Activated CD4-positive, alpha-beta memory T cell treated with anti-CD3 and anti-CD28 coated beads, Interleukin-2, amount 10 ng/mL, durations not matched to agents 7 days and 5 days (primary cell): ENCODE data around the gene MCM6. TPM values are rescaled to one million over a fixed set of nuclear protein-coding genes. Genes with fewer than 3 reads are reported as not detected.
"Not testable (repeated sequence)": the region's sequence is repeated elsewhere in the genome, so short reads cannot be mapped to it uniquely, and the experiment has no call there.

Source experiments
- CTCF ChIA-PET: fragments of 350-600 bp; sonication (Branson Sonifier 250); formaldehyde crosslinking; loops from one replicate; lab custom pipeline; 2021; ENCODE audit warnings: antibody characterized with exemption, inconsistent platforms; lab: Charles Lee
- POLR2A ChIA-PET: fragments of 350-600 bp; sonication (Branson Sonifier 250); formaldehyde crosslinking; loops from one replicate; lab custom pipeline; 2021; ENCODE audit warnings: antibody characterized with exemption; lab: Charles Lee
- DNase-seq: peaks from one replicate; pipeline ENCODE4 v3.0.0-alpha.2; 2020
- H3K27ac Mint-ChIP-seq: one replicate; pipeline ENCODE4 v1.8.0; 2021; ENCODE audit warnings: mild to moderate bottlenecking, mixed read lengths
- H3K27me3 Mint-ChIP-seq: one replicate; pipeline ENCODE4 v1.8.0; 2021; ENCODE audit warnings: mixed read lengths
- H3K36me3 Mint-ChIP-seq: one replicate; pipeline ENCODE4 v1.8.0; 2021; ENCODE audit warnings: low read depth, mixed read lengths
- H3K4me1 Mint-ChIP-seq: one replicate; pipeline ENCODE4 v1.8.0; 2021; ENCODE audit warnings: mixed read lengths
- H3K4me3 Mint-ChIP-seq: one replicate; pipeline ENCODE4 v1.8.0; 2021; ENCODE audit warnings: mild to moderate bottlenecking, mixed read lengths
- H3K9me3 Mint-ChIP-seq: one replicate; pipeline ENCODE4 v1.8.0; 2021; ENCODE audit warnings: mixed read lengths
- total RNA-seq, 2 experiments: library from RNA; stranded (reverse); gene quantifications; one replicate each; pipeline ENCODE4 v1.2.3, GENCODE V29; 2021

MCM6 gene
- total RNA-seq, 2 experiments from 2014 or later = 128 to 130 TPM

DNA sequence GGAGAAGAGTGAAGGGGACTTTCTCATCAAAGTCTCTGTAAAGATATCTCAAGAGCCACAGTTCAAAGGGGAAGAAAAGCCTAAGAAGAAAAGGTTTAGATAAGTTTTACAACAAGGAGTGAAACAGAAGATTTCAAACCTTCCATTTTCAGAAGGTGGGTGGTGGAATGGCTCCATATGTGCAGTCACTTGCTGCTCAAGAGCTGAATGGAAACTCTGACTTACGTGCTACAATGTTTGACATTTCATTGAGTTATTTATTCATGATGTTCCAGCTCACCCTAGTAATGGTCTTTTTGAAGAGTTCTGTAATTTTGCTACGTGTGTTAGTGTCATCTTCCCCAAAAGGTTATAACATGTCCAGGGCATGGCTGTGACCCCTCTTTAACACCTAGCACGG lies 61.0 kb downstream of the MCM6 start:
- H3K36me3 Mint-ChIP-seq = no peaks in the 10 kb centered on the region
- H3K4me3 Mint-ChIP-seq = no peak overlapping the region
- peaks cover 2% of the 10 kb centered on the region for H3K9me3 Mint-ChIP-seq
- H3K27ac Mint-ChIP-seq = no peak overlapping the region
- no peaks in the 10 kb centered on the region for H3K27me3 Mint-ChIP-seq
- ChIA-PET CTCF (interaction anchor here (0.7 kb wide), 1 partner anchor 63 kb away, joined by 4 read pairs; no protein-coding TSS in a partner anchor), POLR2A (no interaction called here)
- H3K4me1 Mint-ChIP-seq = peaks cover 15% of the 10 kb centered on the region
- no peak for DNase-seq

DNA sequence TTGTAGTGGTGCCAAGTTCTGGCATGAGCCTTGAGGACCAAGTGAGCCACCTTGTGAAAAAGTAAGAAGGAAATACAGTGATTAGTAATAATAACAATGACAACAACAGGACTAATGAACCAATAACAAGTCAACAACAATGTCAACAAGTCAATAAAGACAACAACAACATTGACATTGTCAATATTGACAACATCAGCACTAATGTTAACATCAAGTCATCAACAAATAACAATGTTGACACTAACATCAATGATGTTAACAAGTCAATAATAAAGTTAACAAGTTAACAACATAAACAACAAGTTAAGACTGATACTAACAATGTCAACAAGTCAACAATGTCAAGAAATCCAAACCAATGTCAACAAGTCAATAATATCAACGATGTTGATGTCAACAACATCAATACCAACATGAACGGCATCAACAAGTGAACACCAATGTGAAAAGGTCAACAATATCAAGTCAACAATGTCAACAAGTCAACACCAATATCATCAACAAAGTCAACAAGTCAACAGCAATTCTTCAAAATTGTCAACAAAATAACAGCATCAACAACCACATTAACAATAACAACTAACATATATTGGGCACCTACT lies 63.2 kb downstream of the MCM6 start:
- Mint-ChIP-seq H3K27me3 (no peaks in the 10 kb centered on the region), H3K4me3 (no peak overlapping the region), H3K36me3 (no peaks in the 10 kb centered on the region), H3K4me1 (no peaks in the 10 kb centered on the region), H3K9me3 (peaks cover 2% of the 10 kb centered on the region), H3K27ac (no peak overlapping the region)
- DNase-seq = no peak
- ChIA-PET POLR2A (no interaction called here), CTCF (interaction anchor here (1.6 kb wide), 1 partner anchor 16 kb away, joined by 5 read pairs; no protein-coding TSS in a partner anchor)

DNA sequence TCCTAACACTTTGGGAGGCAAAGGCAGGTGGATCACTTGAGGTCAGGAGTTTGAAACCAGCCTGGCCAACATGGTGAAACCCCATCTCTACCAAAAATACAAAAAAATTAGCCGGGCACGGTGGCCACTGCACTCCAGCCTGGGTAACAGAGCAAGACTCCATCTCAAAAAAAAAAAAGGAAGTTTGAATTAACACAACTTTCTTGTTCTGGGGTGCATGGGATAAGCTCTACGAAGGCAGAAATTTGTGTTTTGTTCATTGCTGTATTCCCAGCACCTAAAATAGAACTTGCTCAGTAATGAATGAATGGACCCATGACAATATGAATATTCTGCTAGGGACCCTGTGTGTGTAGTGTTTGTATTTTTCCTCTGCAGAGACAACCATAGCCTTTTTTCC lies 68.4 kb downstream of the MCM6 start:
- H3K27me3 Mint-ChIP-seq, H3K4me1 Mint-ChIP-seq, H3K4me3 Mint-ChIP-seq, H3K9me3 Mint-ChIP-seq, H3K27ac Mint-ChIP-seq, H3K36me3 Mint-ChIP-seq, DNase-seq, POLR2A ChIA-PET: not testable (repeated sequence)
- CTCF ChIA-PET = interaction anchor here (0.6 to 1.0 kb wide), 2 partner anchors 10 to 748 kb away, joined by 3 read pairs; no protein-coding TSS in a partner anchor

DNA sequence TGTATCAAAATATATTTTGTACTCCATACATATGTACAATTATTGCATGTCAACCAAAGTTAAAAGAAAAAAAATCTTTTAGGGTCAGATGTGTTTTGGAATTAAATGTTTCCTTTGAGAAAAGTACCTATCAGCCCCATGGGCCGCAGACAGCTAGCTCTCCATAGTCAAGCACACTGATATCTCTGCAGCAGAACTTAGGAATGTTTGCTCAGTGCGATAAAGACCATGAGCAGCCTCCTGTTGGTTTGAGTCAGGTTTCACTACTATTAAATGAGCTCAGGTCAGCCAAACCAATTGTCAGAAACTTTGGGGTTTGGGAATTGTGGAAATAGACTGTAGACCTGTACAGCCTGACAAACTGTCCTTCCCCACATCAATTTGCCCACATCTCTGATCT lies 73.0 kb downstream of the MCM6 start:
- Mint-ChIP-seq H3K27ac (no peak overlapping the region), H3K9me3 (peaks cover 24% of the 10 kb centered on the region), H3K27me3 (no peaks in the 10 kb centered on the region), H3K4me3 (no peak overlapping the region), H3K4me1 (no peaks in the 10 kb centered on the region), H3K36me3 (peaks cover 19% of the 10 kb centered on the region)
- DNase-seq = no peak
- CTCF ChIA-PET = interaction anchor here (0.6 to 1.1 kb wide), 2 partner anchors 73 to 91 kb away, joined by 3 read pairs; partner anchors contain the start of gene MCM6
- POLR2A ChIA-PET = interaction anchor here (1.1 kb wide), 1 partner anchor 11 kb away, joined by 4 read pairs; no protein-coding TSS in a partner anchor

DNA sequence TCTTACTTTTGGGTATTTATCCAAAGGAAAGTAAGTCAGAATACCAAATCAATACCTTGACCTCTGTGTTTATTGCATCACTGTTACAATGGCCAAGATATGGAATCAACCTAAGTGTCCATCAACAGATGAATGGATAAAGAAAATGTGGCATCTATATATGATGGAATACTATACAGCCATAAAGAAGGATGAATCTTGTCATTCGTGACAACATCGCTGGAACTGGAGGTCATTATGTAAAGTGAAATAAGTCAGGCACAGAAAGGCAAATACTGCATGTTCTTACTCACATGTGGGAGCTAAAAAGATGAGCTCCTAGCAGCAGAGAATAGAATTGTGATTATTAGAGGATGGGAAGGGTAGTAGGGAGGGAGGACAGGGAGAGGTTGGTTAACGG lies 73.9 kb downstream of the MCM6 start:
- peaks cover 2% of the 10 kb centered on the region for H3K4me1 Mint-ChIP-seq
- CTCF ChIA-PET = interaction anchor here (1.0 to 1.1 kb wide), 2 partner anchors 18 to 74 kb away, joined by 3 read pairs; partner anchors contain the start of gene MCM6
- no peak overlapping the region for H3K27ac Mint-ChIP-seq
- H3K4me3 Mint-ChIP-seq = no peak overlapping the region
- peaks cover 24% of the 10 kb centered on the region for H3K9me3 Mint-ChIP-seq
- H3K36me3 Mint-ChIP-seq = peaks cover 19% of the 10 kb centered on the region
- no peak for DNase-seq
- POLR2A ChIA-PET = no interaction called here
- no peaks in the 10 kb centered on the region for H3K27me3 Mint-ChIP-seq

DNA sequence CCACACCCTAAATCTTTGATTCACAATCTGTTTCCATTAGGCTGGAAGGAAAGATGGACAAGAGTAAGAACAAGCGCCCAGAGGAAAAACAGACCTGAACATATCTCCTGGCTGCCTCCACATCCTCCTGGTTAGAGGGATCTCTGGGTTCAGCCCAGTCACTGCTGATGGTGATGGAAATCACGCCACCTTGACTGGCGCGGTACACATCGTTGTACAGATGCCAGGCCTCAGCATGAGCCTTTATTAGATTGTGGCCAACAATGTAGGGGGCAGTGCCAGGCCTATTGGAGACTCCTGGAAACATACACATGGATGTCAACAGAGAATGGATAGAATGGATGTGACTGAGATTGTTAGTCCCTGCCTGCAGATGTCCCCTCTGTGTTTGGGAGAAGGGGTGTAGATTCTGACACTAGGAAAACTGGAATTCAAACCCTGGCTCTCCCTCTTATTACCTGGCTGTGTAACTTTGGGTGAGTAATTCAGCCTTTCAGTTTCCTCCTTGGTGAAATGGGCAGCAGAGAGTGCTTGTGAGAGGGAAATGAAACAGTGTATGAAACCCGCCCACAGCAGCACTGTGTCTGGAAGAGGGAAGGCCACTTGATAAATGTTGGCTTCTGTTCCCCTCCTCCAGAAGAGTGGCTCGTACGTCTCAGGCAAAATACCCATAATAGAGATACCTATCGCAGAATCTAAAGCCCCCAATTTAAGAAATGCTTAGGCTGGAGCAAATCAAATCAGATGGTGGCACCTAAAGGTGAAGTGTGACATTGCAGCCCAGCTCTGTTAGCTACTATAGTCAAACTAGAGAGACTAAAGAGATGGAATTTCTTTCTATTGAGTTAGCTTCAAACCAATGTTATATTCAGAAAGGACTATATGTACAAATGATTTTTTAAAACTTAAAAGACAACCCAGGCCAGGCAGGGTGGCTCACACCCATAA lies 75.5 kb downstream of the MCM6 start:
- CTCF ChIA-PET = interaction anchor here (0.6 to 4.5 kb wide), 3 partner anchors 17 to 851 kb away, joined by 3 to 39 read pairs (median 4); no protein-coding TSS in a partner anchor
- POLR2A ChIA-PET = no interaction called here

DNA sequence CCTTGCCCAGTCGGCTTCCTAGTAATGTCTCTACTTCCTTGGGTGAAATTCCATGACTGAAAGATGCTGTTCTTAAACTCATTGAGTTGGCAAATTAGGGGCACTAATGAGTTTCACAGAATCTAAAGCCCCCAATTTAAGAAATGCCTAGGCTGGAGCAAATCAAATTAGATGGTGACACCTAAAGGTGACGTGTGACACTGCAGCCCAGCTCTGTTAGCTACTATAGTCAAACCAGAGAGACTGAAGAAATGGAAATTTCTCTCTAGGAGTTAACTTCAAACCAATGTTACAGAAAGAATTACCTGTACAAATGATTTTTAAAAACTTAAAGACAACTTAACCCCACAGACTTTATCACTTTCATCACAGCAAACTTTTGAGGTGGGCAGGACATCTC lies 76.5 kb downstream of the MCM6 start:
- Mint-ChIP-seq H3K9me3 (peaks cover 24% of the 10 kb centered on the region), H3K36me3 (peaks cover 19% of the 10 kb centered on the region), H3K4me3 (no peak overlapping the region), H3K27me3 (no peaks in the 10 kb centered on the region), H3K27ac (no peak overlapping the region), H3K4me1 (peaks cover 6% of the 10 kb centered on the region)
- POLR2A ChIA-PET = no interaction called here
- CTCF ChIA-PET = interaction anchor here (0.6 to 4.5 kb wide), 4 partner anchors 16 to 160 kb away, joined by 4 to 39 read pairs (median 16); no protein-coding TSS in a partner anchor
- no peak for DNase-seq

More for the DNA sequence above, 75.5 kb downstream of the MCM6 start:
- Mint-ChIP-seq H3K4me3 (no peak overlapping the region), H3K4me1 (peaks cover 2% of the 10 kb centered on the region), H3K27me3 (no peaks in the 10 kb centered on the region), H3K27ac (no peak overlapping the region), H3K36me3 (peaks cover 19% of the 10 kb centered on the region), H3K9me3 (peaks cover 24% of the 10 kb centered on the region)
- DNase-seq = no peak

DNA sequence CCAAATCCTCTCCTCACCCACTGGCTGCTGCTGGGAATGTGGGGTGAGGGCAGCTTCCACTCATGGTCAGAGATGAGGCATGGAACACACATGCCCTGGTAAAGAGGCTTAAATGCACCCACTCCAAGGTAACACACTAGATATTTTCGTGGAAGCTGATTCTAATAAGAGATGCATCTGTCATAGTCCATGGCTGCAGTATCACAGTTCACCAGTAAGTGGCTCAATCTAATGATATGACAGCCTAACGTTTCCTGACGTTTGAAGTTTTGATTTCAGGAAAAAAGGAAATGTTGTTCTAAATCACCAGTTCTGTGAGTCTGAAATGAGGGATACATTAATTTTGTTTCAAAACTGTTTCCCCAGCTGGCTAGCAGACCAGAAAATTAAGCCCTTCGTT lies 77.5 kb downstream of the MCM6 start:
- peaks cover 24% of the 10 kb centered on the region for H3K9me3 Mint-ChIP-seq
- no peak overlapping the region for H3K4me3 Mint-ChIP-seq
- no peak for DNase-seq
- no peak overlapping the region for H3K27ac Mint-ChIP-seq
- CTCF ChIA-PET = interaction anchor here (0.6 to 4.5 kb wide), 18 partner anchors 7 to 1874 kb away, joined by 3 to 39 read pairs (median 6); no protein-coding TSS in a partner anchor
- H3K27me3 Mint-ChIP-seq = no peaks in the 10 kb centered on the region
- POLR2A ChIA-PET = no interaction called here
- peaks cover 19% of the 10 kb centered on the region for H3K36me3 Mint-ChIP-seq
- H3K4me1 Mint-ChIP-seq = peaks cover 8% of the 10 kb centered on the region

DNA sequence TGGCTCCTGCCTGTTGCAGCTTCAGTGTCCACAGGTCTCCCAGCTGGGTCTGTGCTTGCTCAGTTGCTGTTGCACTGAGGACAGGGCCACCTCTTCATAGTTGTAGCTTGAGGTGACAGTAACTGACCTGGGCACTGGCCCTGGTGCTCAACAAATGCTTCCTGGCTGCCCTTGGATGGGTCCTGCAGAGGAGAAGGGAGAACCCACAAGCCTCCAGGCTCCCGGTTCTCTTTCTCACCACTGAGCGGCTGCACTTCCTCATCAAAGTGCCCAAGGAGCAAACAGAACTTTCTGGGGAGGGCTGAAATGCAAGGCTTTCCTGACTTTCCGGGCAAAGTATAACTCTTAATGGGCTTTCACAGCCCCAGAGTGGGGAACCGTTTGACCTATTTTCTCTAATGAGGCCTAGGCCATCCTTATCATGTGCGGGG lies 78.0 kb downstream of the MCM6 start:
- Mint-ChIP-seq H3K4me1 (peaks cover 8% of the 10 kb centered on the region), H3K4me3 (no peak overlapping the region), H3K9me3 (peaks cover 24% of the 10 kb centered on the region), H3K36me3 (peaks cover 19% of the 10 kb centered on the region), H3K27ac (no peak overlapping the region), H3K27me3 (no peaks in the 10 kb centered on the region)
- POLR2A ChIA-PET = interaction anchor here (0.7 kb wide), 1 partner anchor 22 kb away, joined by 4 read pairs; no protein-coding TSS in a partner anchor
- CTCF ChIA-PET = interaction anchor here (0.6 to 4.5 kb wide), 28 partner anchors 8 to 809 kb away, joined by 3 to 39 read pairs (median 5); no protein-coding TSS in a partner anchor
- DNase-seq = no peak

DNA sequence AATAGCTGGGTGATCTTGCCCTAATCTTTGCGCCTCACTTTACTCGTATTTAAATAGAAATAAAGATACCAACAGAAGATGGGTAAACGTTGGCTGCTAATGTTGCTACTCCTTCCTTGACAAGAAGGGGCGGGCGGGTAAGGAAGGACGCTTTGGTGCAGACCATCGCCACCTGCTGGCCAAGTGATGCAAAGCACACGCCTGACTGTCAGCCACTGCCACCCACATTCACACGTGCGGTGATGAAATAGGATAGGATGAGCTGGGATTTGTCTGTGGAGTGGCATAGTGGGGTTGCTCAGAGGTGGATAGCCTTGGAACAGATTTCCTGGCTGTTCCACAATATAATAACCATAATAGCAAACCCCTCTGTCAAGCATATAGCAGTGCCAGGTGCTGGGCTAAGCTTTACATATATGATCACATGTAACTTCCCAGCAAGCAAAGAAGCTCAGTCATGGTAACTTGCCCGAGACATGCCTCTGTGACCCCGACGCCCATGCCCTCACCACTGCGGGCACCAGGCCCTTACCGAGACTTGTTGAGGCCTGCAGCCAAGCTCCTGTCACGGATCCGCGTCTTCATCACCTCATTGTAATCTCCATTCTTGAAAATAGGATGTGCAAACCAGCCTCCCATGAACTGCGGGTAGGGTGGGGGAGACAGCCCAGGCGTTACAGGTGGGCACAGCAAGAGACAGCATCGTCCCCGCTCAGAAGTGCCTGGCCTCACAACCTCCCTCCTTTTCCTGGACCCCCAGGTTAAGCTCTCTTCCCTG lies 78.6 kb downstream of the MCM6 start:
- Mint-ChIP-seq H3K27me3 (no peaks in the 10 kb centered on the region), H3K4me1 (peaks cover 12% of the 10 kb centered on the region), H3K9me3 (peaks cover 24% of the 10 kb centered on the region), H3K27ac (no peak overlapping the region), H3K4me3 (no peak overlapping the region), H3K36me3 (peaks cover 19% of the 10 kb centered on the region)
- POLR2A ChIA-PET = interaction anchor here (0.6 to 1.8 kb wide), 3 partner anchors 12 to 25 kb away, joined by 3 to 4 read pairs (median 3); no protein-coding TSS in a partner anchor
- CTCF ChIA-PET = interaction anchor here (0.6 to 4.5 kb wide), 39 partner anchors 8 to 1047 kb away, joined by 3 to 39 read pairs (median 5); partner anchors contain the start of genes R3HDM1 and ZRANB3
- peak; percentile 80 for DNase-seq

DNA sequence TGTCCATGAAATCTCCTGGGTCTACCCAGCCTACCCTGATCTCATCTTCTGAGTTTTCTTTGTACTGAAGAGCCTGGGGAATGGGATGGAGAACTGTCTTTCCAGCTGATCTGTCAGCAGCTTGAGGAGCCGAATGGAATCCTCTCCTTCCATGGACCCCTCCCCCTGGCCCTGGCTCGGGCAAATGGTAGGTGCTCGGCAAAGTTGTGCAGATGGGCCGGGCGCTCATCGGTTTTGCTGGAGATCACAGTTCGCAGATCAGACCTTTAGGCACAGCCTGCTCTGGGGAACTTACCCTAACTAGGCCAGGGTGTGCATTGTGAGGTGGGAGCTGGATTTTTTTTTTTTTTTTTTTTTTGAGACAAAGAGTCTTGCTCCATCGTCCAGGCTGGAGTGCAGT lies 79.6 kb downstream of the MCM6 start:
- DNase-seq = no peak
- Mint-ChIP-seq H3K27me3 (no peaks in the 10 kb centered on the region), H3K4me1 (peaks cover 15% of the 10 kb centered on the region), H3K9me3 (peaks cover 16% of the 10 kb centered on the region), H3K27ac (no peak overlapping the region), H3K36me3 (peaks cover 15% of the 10 kb centered on the region), H3K4me3 (no peak overlapping the region)
- CTCF ChIA-PET = interaction anchor here (0.7 to 4.5 kb wide), 25 partner anchors 9 to 808 kb away, joined by 3 to 39 read pairs (median 6); no protein-coding TSS in a partner anchor
- POLR2A ChIA-PET = interaction anchor here (0.6 to 1.8 kb wide), 3 partner anchors 9 to 52 kb away, joined by 3 read pairs; no protein-coding TSS in a partner anchor

DNA sequence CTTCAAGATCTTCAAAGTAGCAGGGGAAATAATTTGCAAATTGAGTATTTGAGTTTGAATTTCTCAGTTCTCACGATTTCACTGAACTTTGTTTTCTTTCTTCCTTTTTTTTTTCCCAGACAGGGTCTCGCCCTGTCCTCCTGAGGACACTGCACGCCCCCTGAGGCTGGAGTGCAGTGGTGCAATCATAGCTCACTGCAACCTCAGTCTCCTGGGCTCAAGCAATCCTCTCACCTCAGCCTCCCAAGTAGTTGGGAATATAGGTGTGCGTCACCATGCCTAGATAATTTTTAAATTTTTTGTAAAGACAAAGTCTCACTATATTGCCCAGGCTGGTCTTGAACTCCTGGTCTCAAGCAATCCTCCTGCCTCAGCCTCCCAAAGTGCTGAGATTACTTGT lies 80.6 kb downstream of the MCM6 start:
- H3K9me3 Mint-ChIP-seq, H3K4me3 Mint-ChIP-seq, DNase-seq, H3K36me3 Mint-ChIP-seq, H3K27ac Mint-ChIP-seq, H3K27me3 Mint-ChIP-seq: not testable (repeated sequence)
- ChIA-PET CTCF (interaction anchor here (1.3 kb wide), 1 partner anchor 322 kb away, joined by 3 read pairs; no protein-coding TSS in a partner anchor), POLR2A (interaction anchor here (1.1 kb wide), 1 partner anchor 8 kb away, joined by 3 read pairs; no protein-coding TSS in a partner anchor)
- peaks cover 15% of the 10 kb centered on the region for H3K4me1 Mint-ChIP-seq
